Nephron progenitor cell (in vitro differentiated cells): Measurements from ENCODE around the gene PMAIP1.

Source experiments
- DNase-seq: peaks from one replicate; pipeline ENCODE4 v3.0.0; 2021
- H3K27ac Mint-ChIP-seq: 2 replicates; pipeline ENCODE4 v1.8.0; 2021; ENCODE audit warnings: mild to moderate bottlenecking, moderate library complexity, mixed read lengths
- H3K27me3 Mint-ChIP-seq: 2 replicates; pipeline ENCODE4 v1.8.0; 2021; ENCODE audit warnings: mild to moderate bottlenecking, low read depth, mixed read lengths; ENCODE audit not compliant: poor library complexity
- H3K36me3 Mint-ChIP-seq: 2 replicates; pipeline ENCODE4 v1.8.0; 2021; ENCODE audit warnings: low read depth, mixed read lengths
- H3K4me1 Mint-ChIP-seq: 2 replicates; pipeline ENCODE4 v1.8.0; 2021; ENCODE audit warnings: mixed read lengths
- H3K4me3 Mint-ChIP-seq: 2 replicates; pipeline ENCODE4 v1.8.0; 2021; ENCODE audit warnings: mild to moderate bottlenecking, moderate library complexity, mixed read lengths
- H3K9me3 Mint-ChIP-seq: 2 replicates; pipeline ENCODE4 v1.8.0; 2021; ENCODE audit warnings: mild to moderate bottlenecking, moderate library complexity, mixed read lengths
- TF ChIP-seq, protein P1 (sequence below): fragments of 200-600 bp; sonication (generic); IDR thresholded peaks from 2 replicates; pipeline ENCODE4 v1.5.0; 2021; ENCODE audit warnings: antibody characterized with exemption

Gene PMAIP1

DNA sequence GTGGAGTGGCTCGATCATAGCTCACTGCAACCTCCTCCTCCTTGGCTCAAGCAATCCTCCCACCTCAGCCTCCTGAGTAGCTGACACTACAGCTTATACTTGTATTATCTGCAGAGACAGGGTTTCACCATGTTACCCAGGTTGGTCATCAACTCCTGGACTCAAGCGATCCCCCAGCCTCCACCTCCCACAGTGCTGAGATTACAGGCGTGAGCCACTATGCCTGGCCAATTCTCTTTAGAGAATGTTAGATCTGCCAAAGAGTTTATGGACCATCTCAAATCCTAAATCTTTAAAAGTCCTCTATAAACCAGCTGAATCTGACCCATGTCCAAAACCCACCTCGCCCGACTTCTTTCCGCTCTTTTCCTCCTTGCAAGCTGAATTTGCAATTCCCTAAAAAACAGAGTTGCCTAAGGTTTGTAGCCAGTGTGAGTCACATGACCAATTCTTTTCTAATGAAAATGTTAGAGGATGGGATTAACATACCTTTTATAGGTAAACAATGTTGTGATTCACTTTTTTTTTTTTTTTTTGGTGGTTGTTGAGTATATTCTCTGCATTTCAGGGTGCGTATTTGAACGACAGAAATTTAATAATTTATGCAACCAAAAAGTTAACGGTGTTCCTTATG is 2.4 kb upstream of the PMAIP1 start:
- H3K4me3 Mint-ChIP-seq, result no peak overlapping the region
- DNase-seq, result no peak
- no peaks in the 10 kb centered on the region for H3K9me3 Mint-ChIP-seq
- TF ChIP-seq, protein P1, sequence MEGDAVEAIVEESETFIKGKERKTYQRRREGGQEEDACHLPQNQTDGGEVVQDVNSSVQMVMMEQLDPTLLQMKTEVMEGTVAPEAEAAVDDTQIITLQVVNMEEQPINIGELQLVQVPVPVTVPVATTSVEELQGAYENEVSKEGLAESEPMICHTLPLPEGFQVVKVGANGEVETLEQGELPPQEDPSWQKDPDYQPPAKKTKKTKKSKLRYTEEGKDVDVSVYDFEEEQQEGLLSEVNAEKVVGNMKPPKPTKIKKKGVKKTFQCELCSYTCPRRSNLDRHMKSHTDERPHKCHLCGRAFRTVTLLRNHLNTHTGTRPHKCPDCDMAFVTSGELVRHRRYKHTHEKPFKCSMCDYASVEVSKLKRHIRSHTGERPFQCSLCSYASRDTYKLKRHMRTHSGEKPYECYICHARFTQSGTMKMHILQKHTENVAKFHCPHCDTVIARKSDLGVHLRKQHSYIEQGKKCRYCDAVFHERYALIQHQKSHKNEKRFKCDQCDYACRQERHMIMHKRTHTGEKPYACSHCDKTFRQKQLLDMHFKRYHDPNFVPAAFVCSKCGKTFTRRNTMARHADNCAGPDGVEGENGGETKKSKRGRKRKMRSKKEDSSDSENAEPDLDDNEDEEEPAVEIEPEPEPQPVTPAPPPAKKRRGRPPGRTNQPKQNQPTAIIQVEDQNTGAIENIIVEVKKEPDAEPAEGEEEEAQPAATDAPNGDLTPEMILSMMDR, result no peak
- H3K27ac Mint-ChIP-seq, result no peak overlapping the region
- peaks cover 3% of the 10 kb centered on the region for H3K36me3 Mint-ChIP-seq
- peaks cover 74% of the 10 kb centered on the region for H3K27me3 Mint-ChIP-seq
- peaks cover 32% of the 10 kb centered on the region for H3K4me1 Mint-ChIP-seq

DNA sequence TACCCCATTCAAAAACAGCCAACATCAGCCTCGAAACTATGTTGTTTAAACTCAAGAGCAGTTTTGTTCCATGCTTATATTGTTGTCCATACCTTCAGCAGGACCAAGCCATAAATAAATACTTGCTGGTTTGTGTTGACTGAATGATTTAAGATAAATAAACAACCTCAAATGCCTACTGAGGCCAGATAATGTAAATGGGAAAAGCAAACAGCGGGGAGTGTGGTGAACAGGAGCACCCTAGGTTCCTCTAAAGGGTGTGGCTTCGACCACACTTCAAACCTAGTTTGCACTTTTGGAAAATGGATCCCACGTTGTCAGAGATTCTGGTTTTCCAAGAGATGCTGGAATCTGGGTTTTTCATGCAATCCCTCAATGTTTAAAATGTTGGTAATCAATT is 1.7 kb upstream of the PMAIP1 start:
- TF ChIP-seq, protein P1, result no peak
- Mint-ChIP-seq H3K36me3 (peaks cover 9% of the 10 kb centered on the region), H3K27me3 (peaks cover 76% of the 10 kb centered on the region), H3K27ac (no peak overlapping the region), H3K4me1 (peaks cover 35% of the 10 kb centered on the region), H3K9me3 (no peaks in the 10 kb centered on the region), H3K4me3 (peak overlapping the region; percentile 87)
- DNase-seq, result no peak

DNA sequence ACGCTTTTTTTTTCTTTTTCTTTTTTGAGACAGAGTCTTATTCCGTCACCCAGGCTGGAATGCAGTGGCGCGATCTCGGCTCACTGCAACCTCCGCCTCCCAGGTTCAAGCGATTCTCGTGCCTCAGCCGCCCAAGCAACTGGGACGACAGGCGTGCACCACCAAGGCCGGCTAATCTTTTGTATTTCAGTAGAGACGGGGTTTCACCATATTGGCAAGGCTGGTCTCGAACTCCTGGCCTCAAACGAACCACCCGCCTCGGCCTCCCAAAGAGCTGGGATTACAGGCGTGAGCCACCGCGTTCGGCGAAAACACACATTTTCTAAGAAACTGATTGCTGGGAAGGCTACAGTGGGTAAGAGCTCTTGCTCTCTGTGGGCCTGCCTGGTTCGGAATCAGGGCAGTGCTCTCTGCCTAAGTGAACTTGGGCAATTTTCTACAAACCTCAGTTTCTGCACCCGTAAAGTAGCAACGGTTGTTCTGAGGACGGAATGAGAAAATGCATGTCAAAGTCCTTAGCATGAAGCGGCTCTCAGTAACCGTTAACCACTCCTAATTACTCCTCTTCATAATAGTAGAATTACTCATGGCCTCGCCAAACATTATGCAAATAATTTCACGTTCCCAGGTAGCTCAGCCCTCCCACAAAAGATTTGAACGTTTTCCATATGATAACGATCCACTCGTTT is 1.0 kb upstream of the PMAIP1 start:
- H3K27me3 Mint-ChIP-seq, result peaks cover 75% of the 10 kb centered on the region
- H3K27ac Mint-ChIP-seq, result no peak overlapping the region
- H3K36me3 Mint-ChIP-seq, result peaks cover 13% of the 10 kb centered on the region

DNA sequence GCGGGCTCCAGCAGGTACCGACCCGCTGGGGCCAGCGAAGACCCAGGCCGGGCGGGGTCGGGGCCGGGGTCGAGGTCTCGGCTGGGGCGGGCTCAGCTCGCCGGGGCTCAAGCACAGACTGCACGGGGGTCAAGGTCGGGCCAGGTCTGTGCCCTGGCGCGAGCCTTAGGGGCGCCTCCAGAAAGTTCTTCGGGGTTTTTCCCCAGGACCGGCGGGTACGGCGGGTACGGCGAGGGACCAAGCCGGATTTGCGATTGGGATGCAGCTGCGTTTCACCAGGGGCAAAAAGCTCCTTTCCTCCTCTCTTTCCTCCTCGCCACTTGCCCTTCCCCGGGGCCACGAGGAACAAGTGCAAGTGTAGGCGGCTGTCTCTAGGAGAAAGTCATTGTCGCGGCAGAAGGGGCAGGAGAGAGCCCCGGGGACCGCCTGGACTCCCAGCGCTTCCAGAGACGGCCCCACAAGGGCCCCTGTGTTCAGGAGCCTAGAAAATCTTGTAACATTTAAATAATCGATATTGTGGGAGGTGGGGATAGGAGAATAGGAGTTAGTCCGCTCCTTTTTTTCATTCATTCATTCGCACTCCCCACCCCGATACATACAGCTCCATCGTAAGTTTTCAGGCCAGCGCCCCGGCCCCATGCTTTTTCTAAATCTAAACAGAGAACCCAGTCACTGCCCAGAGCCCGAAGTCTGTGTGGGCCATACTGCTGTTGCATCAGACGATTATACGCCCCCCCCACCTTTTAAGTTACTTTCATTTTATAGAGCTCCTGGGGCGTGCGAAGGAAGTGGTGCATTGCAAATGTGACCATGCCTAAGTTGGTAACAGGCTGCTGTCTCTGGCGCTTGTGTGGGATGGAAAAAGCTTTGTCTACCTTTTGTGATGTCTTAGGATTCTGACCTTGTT is 679 bp downstream of the PMAIP1 start:
- TF ChIP-seq, protein P1, result no peak
- peaks cover 50% of the 10 kb centered on the region for H3K4me1 Mint-ChIP-seq
- no peak overlapping the region for H3K27ac Mint-ChIP-seq
- H3K9me3 Mint-ChIP-seq, result no peaks in the 10 kb centered on the region
- DNase-seq, result peak; percentile 27
- H3K4me3 Mint-ChIP-seq, result peak overlapping the region; percentile 85
- H3K27me3 Mint-ChIP-seq, result peaks cover 70% of the 10 kb centered on the region
- H3K36me3 Mint-ChIP-seq, result peaks cover 13% of the 10 kb centered on the region

More for the DNA sequence above, 1.0 kb upstream of the PMAIP1 start:
- TF ChIP-seq, protein P1, result no peak
- no peak for DNase-seq
- H3K9me3 Mint-ChIP-seq, result no peaks in the 10 kb centered on the region
- H3K4me3 Mint-ChIP-seq, result peak overlapping the region; percentile 87
- H3K4me1 Mint-ChIP-seq, result peaks cover 35% of the 10 kb centered on the region

DNA sequence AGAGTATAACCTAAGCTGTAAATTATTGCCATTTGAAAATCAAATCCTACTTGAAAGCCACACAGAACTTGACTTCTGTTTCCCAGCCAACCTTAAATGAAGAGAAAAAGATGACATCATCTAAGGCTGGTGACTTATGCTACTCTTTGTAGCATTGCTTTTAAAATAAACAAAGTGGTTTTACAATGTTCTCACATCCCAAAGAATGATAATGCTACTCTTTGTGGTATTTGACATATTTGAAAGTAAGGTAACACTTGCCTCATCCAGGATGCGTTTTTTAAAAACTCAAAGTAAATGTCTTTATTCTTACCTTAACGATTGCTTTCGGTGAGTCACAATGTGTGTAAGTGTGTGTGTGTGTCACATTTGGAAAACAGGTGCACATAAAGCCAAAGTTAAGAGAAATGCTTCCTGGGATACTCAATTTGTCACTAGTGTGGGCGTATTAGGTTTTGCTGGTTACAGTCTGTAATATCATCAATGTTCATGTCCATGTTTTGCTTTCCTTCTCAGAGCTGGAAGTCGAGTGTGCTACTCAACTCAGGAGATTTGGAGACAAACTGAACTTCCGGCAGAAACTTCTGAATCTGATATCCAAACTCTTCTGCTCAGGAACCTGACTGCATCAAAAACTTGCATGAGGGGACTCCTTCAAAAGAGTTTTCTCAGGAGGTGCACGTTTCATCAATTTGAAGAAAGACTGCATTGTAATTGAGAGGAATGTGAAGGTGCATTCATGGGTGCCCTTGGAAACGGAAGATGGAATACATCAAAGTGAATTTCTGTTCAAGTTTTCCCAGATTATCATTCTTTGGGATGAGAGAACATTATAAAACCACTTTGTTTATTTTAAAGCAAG is 2.6 kb downstream of the PMAIP1 start:
- Mint-ChIP-seq H3K4me1 (peaks cover 50% of the 10 kb centered on the region), H3K9me3 (no peaks in the 10 kb centered on the region), H3K36me3 (peaks cover 13% of the 10 kb centered on the region), H3K27ac (no peak overlapping the region), H3K27me3 (peaks cover 64% of the 10 kb centered on the region), H3K4me3 (peak overlapping the region; percentile 33)
- DNase-seq, result no peak
- TF ChIP-seq, protein P1, result no peak
